Measurements from ENCODE around the gene UMPS. TPM values are rescaled to one million over a fixed set of nuclear protein-coding genes. Genes with fewer than 3 reads are reported as not detected.

UMPS gene
- total RNA-seq, 4 donors from 2014 or later, result 20.7 to 37.2 (median 28.2) TPM

DNA sequence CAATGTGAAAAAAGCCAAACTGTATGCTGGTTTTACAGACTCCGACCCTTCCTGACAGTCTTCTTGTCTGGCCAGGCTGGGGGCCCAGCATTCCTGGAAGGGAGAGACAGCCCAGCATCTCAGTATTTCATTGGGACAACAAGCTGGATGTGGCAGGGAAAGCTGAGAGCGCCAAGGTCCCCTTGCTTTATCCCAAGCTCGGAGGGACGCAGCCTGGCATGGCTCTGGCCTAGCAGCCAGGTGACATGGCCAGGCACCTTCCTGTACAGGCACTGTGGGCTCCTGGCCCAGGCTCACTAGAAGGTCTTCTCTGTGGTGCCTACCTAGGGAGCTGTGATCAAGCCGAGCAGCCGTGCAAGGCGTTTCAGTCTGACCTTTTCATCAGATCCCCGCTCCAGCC lies 33.0 kb downstream of the UMPS start:
- TF ChIP-seq, protein P1, sequence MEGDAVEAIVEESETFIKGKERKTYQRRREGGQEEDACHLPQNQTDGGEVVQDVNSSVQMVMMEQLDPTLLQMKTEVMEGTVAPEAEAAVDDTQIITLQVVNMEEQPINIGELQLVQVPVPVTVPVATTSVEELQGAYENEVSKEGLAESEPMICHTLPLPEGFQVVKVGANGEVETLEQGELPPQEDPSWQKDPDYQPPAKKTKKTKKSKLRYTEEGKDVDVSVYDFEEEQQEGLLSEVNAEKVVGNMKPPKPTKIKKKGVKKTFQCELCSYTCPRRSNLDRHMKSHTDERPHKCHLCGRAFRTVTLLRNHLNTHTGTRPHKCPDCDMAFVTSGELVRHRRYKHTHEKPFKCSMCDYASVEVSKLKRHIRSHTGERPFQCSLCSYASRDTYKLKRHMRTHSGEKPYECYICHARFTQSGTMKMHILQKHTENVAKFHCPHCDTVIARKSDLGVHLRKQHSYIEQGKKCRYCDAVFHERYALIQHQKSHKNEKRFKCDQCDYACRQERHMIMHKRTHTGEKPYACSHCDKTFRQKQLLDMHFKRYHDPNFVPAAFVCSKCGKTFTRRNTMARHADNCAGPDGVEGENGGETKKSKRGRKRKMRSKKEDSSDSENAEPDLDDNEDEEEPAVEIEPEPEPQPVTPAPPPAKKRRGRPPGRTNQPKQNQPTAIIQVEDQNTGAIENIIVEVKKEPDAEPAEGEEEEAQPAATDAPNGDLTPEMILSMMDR (IDR thresholded peaks at IDR 0.05), result no peak
- ATAC-seq (ENCODE audit: low FRiP score), result no peak
- DNase-seq (ENCODE audit: low spot score), result no peak

DNA sequence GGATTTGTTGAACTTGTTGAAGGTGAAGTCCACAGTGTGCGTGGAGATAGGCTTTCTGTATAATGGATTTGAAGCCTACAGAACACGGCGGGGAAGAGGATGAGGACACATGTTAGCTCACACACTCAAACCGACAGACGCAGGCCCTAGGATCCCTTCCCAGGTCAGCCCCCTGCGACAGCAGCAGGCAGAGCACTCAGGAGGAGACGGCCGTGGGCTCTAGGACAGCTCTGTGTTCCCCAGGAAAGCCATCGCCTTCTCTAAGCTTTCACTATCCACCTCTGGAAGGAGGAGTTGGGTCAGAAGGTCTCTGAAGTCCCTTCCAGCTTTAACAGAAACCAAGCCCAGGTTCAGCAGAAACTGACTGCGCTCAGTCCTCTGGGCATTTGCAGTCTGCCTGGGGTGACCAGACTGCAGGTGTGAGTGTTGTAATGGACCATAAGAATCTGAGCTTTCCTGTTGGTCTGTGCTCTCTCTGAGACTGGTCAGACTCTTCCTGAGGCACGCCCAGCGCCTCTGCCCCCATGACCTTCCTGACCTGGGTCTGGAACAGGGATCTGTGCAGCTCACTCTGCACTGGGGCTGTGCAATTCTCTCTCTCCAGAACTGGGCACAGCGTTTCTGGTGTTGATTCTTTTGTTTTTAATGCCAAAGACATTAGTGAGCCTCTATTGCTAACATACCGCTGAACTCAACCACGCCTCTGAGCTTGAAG lies 33.5 kb downstream of the UMPS start:
- TF ChIP-seq, protein P1 (IDR thresholded peaks at IDR 0.05), result no peak
- DNase-seq (ENCODE audit: low spot score) (no peak), ATAC-seq (ENCODE audit: low FRiP score) (no peak)

DNA sequence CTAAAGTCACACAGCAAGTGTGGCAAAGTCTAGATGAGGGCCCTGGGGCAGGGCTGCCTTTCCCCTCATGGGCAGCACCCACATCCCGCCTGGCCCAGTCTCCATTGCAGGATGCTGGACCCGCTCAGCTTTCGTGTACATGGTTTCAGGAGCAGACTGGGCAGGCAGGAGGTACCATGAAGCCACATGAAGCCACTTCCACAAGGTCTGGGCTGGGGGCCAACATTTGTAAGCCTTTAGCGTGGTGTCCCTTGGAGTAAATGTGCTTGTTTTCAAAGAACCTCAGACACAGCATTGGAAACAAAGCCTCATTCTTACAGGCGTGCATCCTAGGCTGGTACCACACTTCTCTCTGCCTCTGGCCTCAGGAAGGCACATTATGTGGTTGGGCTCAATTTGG lies 34.5 kb downstream of the UMPS start:
- no peak for DNase-seq (ENCODE audit: low spot score)
- ATAC-seq (ENCODE audit: low FRiP score), result no peak
- TF ChIP-seq, protein P1 (IDR thresholded peaks at IDR 0.05), result no peak

DNA sequence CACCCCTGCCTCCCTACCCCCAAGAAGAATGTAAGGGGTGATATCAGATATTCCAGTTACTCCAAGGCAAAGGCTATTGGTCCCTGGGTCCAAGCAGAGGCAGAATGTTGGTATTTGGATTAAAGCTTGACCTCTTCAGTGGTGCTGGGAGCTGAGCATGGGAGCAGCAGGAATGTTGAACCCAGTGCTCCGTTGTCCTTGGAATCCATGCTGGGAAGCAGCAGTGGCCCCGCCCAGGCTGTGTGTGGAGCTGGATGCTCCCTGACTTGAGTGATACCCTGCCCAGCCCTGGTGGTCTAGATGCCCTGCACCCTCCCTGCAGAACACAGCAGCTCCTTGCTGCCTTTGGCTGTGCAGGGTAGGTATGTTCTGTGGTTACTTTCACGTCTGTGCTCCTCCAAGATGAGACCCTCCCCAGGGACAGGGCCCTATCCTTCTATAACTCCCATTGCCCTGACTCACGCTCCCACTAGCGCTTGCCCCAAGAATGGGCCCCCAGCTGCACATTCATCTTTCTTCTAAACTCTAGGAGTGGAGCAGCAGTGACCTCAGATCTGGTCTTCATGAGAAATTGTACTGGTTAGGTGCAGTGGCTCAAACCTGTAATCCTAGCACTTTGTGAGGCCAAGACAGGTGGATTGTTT lies 35.1 kb downstream of the UMPS start:
- DNase-seq (ENCODE audit: low spot score) (no peak), ATAC-seq (ENCODE audit: low FRiP score) (no peak)
- TF ChIP-seq, protein P1 (IDR thresholded peaks at IDR 0.05), result no peak

DNA sequence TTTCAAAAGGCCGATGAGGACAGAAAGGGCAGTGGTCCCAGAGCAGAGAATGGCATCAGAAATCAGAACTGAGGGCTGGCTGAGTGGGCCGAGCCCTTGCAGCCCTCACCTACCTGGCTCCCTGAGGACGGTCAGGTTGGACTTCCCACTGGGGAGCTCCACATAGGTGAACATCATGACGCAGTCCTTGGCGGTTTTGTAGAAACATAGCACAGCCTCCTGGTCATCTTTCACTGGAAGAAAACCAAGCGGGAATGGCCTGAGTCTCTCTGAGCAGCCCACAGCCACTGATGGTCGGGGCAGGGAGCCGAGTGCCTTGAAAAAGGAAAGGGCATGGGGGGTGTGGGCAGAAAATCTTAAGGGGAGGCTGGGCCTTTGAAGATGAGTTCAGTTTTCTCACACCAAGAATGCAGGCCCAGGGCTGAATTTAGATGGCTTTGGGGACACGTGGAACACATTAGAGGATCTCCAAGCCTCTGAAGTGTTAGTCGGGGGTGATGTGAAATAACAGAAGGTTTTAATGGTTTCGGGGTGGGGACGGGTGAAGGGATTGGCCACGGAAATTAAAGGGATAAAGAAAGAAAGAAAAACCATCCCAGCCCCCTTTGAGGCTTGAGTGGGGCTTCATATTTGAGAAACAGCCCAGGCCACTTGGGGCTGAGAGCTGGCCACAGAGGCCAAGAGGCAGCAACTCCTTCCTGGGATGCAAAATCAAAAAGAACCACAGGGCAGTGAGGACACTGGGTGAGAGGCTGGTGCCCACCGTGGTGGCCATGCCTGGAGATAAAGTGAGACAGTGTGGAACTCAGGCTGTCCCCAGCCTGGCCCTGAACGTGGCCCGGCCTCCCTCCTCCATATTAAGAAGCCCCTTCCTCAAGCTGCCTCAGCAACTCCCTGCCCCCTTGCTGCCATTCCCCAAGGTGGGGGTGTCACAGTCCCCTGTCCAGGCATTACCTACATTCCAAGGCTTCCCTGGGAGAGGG lies 36.2 kb downstream of the UMPS start:
- TF ChIP-seq, protein P1 (IDR thresholded peaks at IDR 0.05), result no peak
- ATAC-seq (ENCODE audit: low FRiP score), result no peak
- DNase-seq (ENCODE audit: low spot score), result no peak

DNA sequence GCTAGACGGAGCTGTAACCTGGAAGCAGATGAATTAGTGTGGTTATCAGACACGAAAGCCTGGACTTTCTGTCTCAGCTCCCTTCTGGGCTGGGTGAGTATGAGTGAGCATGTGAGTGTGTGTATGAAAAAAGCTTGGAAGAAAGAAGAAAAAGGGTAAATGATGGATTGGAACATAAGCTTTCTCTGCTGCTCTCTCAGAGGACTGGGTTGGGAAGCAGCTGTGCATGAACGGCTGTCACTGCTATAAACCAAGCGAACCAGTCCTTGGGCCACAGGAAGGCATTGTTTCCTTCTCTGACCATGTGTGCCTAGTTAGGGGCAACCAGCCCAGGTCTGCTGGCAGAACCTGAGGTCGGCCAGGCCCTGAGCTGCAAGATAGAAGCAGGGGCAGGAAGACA lies 37.0 kb downstream of the UMPS start:
- DNase-seq (ENCODE audit: low spot score) (no peak), ATAC-seq (ENCODE audit: low FRiP score) (no peak)
- TF ChIP-seq, protein P1 (IDR thresholded peaks at IDR 0.05), result no peak

All from omental fat pad (tissue), 4 donors.